ENCODE data around the gene AHDC1.

AHDC1 gene

GRCh38 chr1:27536010-27536757 lies 67.8 kb downstream of the AHDC1 start:
- TF ChIP-seq ZC3H10 (CRISPR knock-in tag; IDR thresholded peaks at IDR 0.05) (no peak), TOX (CRISPR knock-in tag; IDR thresholded peaks at IDR 0.05; ENCODE audit: borderline replicate concordance) (no peak), OSR1 (CRISPR knock-in tag; IDR thresholded peaks at IDR 0.05) (no peak), PPARA (CRISPR knock-in tag; IDR thresholded peaks at IDR 0.05; ENCODE audit: borderline replicate concordance) (no peak), GLIS3 (CRISPR knock-in tag; IDR thresholded peaks at IDR 0.05) (no peak)
- peak; percentile 1; the same call in 2 of the 3 replicates for ATAC-seq

GRCh38 chr1:27535386-27535785 lies 68.6 kb downstream of the AHDC1 start:
- ATAC-seq = no peak
- TF ChIP-seq ESRRG (CRISPR knock-in tag; IDR thresholded peaks at IDR 0.05) (no peak), CSDC2 (CRISPR knock-in tag; IDR thresholded peaks at IDR 0.05) (no peak), ZC3H10 (CRISPR knock-in tag; IDR thresholded peaks at IDR 0.05) (no peak), RARB (CRISPR knock-in tag; IDR thresholded peaks at IDR 0.05) (no peak), BACH2 (CRISPR knock-in tag; IDR thresholded peaks at IDR 0.05; ENCODE audit: borderline replicate concordance) (no peak), ZFP30 (CRISPR knock-in tag; IDR thresholded peaks at IDR 0.05) (no peak), TOX (CRISPR knock-in tag; IDR thresholded peaks at IDR 0.05; ENCODE audit: borderline replicate concordance) (no peak), ZFP3 (CRISPR knock-in tag; IDR thresholded peaks at IDR 0.05) (no peak), ISL1 (CRISPR knock-in tag; IDR thresholded peaks at IDR 0.05) (no peak), PPARA (CRISPR knock-in tag; IDR thresholded peaks at IDR 0.05; ENCODE audit: borderline replicate concordance) (no peak)
- TF ChIP-seq, protein P1, sequence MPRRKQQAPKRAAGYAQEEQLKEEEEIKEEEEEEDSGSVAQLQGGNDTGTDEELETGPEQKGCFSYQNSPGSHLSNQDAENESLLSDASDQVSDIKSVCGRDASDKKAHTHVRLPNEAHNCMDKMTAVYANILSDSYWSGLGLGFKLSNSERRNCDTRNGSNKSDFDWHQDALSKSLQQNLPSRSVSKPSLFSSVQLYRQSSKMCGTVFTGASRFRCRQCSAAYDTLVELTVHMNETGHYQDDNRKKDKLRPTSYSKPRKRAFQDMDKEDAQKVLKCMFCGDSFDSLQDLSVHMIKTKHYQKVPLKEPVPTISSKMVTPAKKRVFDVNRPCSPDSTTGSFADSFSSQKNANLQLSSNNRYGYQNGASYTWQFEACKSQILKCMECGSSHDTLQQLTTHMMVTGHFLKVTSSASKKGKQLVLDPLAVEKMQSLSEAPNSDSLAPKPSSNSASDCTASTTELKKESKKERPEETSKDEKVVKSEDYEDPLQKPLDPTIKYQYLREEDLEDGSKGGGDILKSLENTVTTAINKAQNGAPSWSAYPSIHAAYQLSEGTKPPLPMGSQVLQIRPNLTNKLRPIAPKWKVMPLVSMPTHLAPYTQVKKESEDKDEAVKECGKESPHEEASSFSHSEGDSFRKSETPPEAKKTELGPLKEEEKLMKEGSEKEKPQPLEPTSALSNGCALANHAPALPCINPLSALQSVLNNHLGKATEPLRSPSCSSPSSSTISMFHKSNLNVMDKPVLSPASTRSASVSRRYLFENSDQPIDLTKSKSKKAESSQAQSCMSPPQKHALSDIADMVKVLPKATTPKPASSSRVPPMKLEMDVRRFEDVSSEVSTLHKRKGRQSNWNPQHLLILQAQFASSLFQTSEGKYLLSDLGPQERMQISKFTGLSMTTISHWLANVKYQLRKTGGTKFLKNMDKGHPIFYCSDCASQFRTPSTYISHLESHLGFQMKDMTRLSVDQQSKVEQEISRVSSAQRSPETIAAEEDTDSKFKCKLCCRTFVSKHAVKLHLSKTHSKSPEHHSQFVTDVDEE (CRISPR knock-in tag; IDR thresholded peaks at IDR 0.05) = no peak
- TF ChIP-seq, protein P2, sequence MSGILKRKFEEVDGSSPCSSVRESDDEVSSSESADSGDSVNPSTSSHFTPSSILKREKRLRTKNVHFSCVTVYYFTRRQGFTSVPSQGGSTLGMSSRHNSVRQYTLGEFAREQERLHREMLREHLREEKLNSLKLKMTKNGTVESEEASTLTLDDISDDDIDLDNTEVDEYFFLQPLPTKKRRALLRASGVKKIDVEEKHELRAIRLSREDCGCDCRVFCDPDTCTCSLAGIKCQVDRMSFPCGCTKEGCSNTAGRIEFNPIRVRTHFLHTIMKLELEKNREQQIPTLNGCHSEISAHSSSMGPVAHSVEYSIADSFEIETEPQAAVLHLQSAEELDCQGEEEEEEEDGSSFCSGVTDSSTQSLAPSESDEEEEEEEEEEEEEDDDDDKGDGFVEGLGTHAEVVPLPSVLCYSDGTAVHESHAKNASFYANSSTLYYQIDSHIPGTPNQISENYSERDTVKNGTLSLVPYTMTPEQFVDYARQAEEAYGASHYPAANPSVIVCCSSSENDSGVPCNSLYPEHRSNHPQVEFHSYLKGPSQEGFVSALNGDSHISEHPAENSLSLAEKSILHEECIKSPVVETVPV (CRISPR knock-in tag; IDR thresholded peaks at IDR 0.05) = no peak

- no peak for ATAC-seq
- TF ChIP-seq OSR1 (CRISPR knock-in tag; IDR thresholded peaks at IDR 0.05) = no peak
- no peak for TF ChIP-seq TCF4 (CRISPR knock-in tag; IDR thresholded peaks at IDR 0.05; ENCODE audit: borderline replicate concordance)
- TF ChIP-seq BACH2 (CRISPR knock-in tag; IDR thresholded peaks at IDR 0.05; ENCODE audit: borderline replicate concordance) = no peak
- no peak for TF ChIP-seq ZNF8 (CRISPR knock-in tag; IDR thresholded peaks at IDR 0.05)
- TF ChIP-seq ZFP30 (CRISPR knock-in tag; IDR thresholded peaks at IDR 0.05) = no peak
- TF ChIP-seq GLIS3 (CRISPR knock-in tag; IDR thresholded peaks at IDR 0.05) = no peak
- TF ChIP-seq PATZ1 (CRISPR knock-in tag; IDR thresholded peaks at IDR 0.05; ENCODE audit: borderline replicate concordance) = no peak
- TF ChIP-seq, protein P3, sequence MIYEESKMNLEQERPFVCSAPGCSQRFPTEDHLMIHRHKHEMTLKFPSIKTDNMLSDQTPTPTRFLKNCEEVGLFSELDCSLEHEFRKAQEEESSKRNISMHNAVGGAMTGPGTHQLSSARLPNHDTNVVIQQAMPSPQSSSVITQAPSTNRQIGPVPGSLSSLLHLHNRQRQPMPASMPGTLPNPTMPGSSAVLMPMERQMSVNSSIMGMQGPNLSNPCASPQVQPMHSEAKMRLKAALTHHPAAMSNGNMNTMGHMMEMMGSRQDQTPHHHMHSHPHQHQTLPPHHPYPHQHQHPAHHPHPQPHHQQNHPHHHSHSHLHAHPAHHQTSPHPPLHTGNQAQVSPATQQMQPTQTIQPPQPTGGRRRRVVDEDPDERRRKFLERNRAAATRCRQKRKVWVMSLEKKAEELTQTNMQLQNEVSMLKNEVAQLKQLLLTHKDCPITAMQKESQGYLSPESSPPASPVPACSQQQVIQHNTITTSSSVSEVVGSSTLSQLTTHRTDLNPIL (CRISPR knock-in tag; IDR thresholded peaks at IDR 0.05; ENCODE audit: low read depth) = no peak
Measured at GRCh38 chr1:27531959-27532685, 71.8 kb downstream of the AHDC1 start.

DNA sequence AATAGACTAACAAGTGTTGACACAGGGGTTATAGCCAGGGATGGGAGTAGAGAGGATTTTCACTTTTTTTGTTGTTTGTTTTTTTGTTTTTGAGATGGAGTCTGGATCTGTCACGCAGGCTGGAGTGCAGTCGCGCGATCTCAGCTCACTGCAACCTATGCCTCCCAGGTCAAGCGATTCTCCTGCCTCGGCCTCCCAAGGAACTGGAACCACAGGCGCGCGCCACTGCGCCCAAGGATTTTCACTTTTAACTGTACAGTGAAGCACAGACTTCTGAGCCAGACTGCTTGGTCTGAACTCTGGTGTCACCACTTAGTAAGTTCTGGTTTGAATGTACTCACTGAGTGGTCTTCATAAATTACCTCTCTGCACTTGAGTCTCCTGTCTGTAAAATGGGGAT lies 73.8 kb downstream of the AHDC1 start:
- no peak for ATAC-seq
- TF ChIP-seq CSDC2 (CRISPR knock-in tag; IDR thresholded peaks at IDR 0.05) = no peak
- no peak for TF ChIP-seq ZFP30 (CRISPR knock-in tag; IDR thresholded peaks at IDR 0.05)
- TF ChIP-seq ZC3H10 (CRISPR knock-in tag; IDR thresholded peaks at IDR 0.05) = no peak
- no peak for TF ChIP-seq PPARA (CRISPR knock-in tag; IDR thresholded peaks at IDR 0.05; ENCODE audit: borderline replicate concordance)
- TF ChIP-seq PATZ1 (CRISPR knock-in tag; IDR thresholded peaks at IDR 0.05; ENCODE audit: borderline replicate concordance) = no peak
- no peak for TF ChIP-seq ISL1 (CRISPR knock-in tag; IDR thresholded peaks at IDR 0.05)
- TF ChIP-seq, protein P3 (CRISPR knock-in tag; IDR thresholded peaks at IDR 0.05; ENCODE audit: low read depth) = no peak
- no peak for TF ChIP-seq BACH2 (CRISPR knock-in tag; IDR thresholded peaks at IDR 0.05; ENCODE audit: borderline replicate concordance)
- TF ChIP-seq, protein P1 (CRISPR knock-in tag; IDR thresholded peaks at IDR 0.05) = no peak

All from SK-N-SH treated with all-trans-retinoic acid at 6 μM for 48 hours (cell line).